HepG2 (cell line): ENCODE data around the gene CHKA. TPM values are rescaled to one million over a fixed set of nuclear protein-coding genes. Genes with fewer than 3 reads are reported as not detected.

Experiments
- HHEX ChIP-seq: IDR thresholded peaks from 2 replicates; pipeline ENCODE4 v1.6.1; 2016; ENCODE audit warnings: control low read depth
- IKZF1 ChIP-seq: fragments of 450-650 bp; IDR thresholded peaks from 2 replicates; pipeline ENCODE4 v1.7.1; 2016
- MAFK ChIP-seq, 2 experiments: IDR thresholded peaks in 1 of 2; conservative IDR thresholded peaks in 1 of 2; 2 replicates each; pipeline ENCODE4 v1.6.1; 2011; ENCODE audit warnings: improper control_type of control experiment in 2 of 2, low read length in 2 of 2
- MTA3 ChIP-seq: sonication (generic); formaldehyde crosslinking; IDR thresholded peaks from 2 replicates; pipeline ENCODE4 v1.4.0; 2020; ENCODE audit warnings: missing genetic modification reagents
- NPAS2 ChIP-seq: sonication (generic); formaldehyde crosslinking; IDR thresholded peaks from 2 replicates; pipeline ENCODE4 v1.8.0; 2022; ENCODE audit warnings: mild to moderate bottlenecking, missing genetic modification reagents, borderline replicate concordance
- PAWR ChIP-seq: sonication (generic); formaldehyde crosslinking; IDR thresholded peaks from 2 replicates; pipeline ENCODE4 v1.4.0; 2020; ENCODE audit warnings: missing genetic modification reagents, mild to moderate bottlenecking, borderline replicate concordance
- PPARG ChIP-seq: conservative IDR thresholded peaks from 2 replicates; pipeline ENCODE4 v1.6.1; 2016; ENCODE audit warnings: missing biosample characterization, missing genetic modification reagents
- RBAK ChIP-seq: sonication (generic); formaldehyde crosslinking; IDR thresholded peaks from 2 replicates; pipeline ENCODE4 v1.5.1; 2020; ENCODE audit warnings: mild to moderate bottlenecking, missing genetic modification reagents
- SOX13 ChIP-seq, 3 experiments: fragments of 450-650 bp in 1 of 3; sonication (generic) in 1 of 3; formaldehyde crosslinking in 1 of 3; IDR thresholded peaks in 2 of 3; conservative IDR thresholded peaks in 1 of 3; 2 replicates each; pipeline versions ENCODE4 v1.5.0 to v1.6.1; 2016 to 2020; ENCODE audit warnings: antibody characterized with exemption in 1 of 3, mild to moderate bottlenecking in 1 of 3, missing compliant biosample characterization in 1 of 3, missing genetic modification reagents in 1 of 3, moderate library complexity in 1 of 3
- TCF12 ChIP-seq, 2 experiments: fragments of 450-650 bp in 1 of 2; sonication (generic) in 1 of 2; formaldehyde crosslinking in 1 of 2; IDR thresholded peaks; 2 replicates each; pipeline versions ENCODE4 v1.6.1 to v1.8.0; 2017 to 2022; ENCODE audit warnings: antibody characterized with exemption in 1 of 2, mild to moderate bottlenecking in 1 of 2, missing genetic modification reagents in 1 of 2, moderate library complexity in 1 of 2
- XBP1 ChIP-seq: sonication (generic); formaldehyde crosslinking; IDR thresholded peaks from 2 replicates; pipeline ENCODE4 v1.5.0; 2020; ENCODE audit warnings: missing genetic modification reagents
- YY1 ChIP-seq: IDR thresholded peaks from 2 replicates; pipeline ENCODE4 v1.6.1; 2011; ENCODE audit warnings: low read length, low read depth, moderate library complexity, mild to moderate bottlenecking; ENCODE audit not compliant: insufficient read depth, insufficient replicate concordance
- ZFYVE20 ChIP-seq: sonication (generic); formaldehyde crosslinking; IDR thresholded peaks from 2 replicates; pipeline ENCODE4 v1.8.0; 2023; ENCODE audit warnings: low read depth, mild to moderate bottlenecking, moderate library complexity, missing genetic modification reagents, borderline replicate concordance
- ZNF136 ChIP-seq: sonication (generic); formaldehyde crosslinking; IDR thresholded peaks from 2 replicates; pipeline ENCODE4 v1.8.1; 2022; ENCODE audit warnings: low read depth, mild to moderate bottlenecking, moderate library complexity, missing genetic modification reagents
- ZNF547 ChIP-seq: sonication (generic); formaldehyde crosslinking; IDR thresholded peaks from 2 replicates; pipeline ENCODE4 v1.5.1; 2020; ENCODE audit warnings: mild to moderate bottlenecking, missing genetic modification reagents
- ZNF569 ChIP-seq: sonication (generic); formaldehyde crosslinking; IDR thresholded peaks from 2 replicates; pipeline ENCODE4 v1.5.0; 2020; ENCODE audit warnings: mild to moderate bottlenecking, missing genetic modification reagents, moderate library complexity, borderline replicate concordance
- ZNF652 ChIP-seq: IDR thresholded peaks from 2 replicates; pipeline ENCODE4 v1.6.1; 2016; ENCODE audit warnings: low read depth, borderline replicate concordance
- polyA plus RNA-seq, 8 experiments: library from polyadenylated mRNA; depleted of rRNA in 3 of 8; stranded (reverse) in 7 of 8; unstranded in 1 of 8; fragments of >200 nt; fragmentation: Illumina TruSeq in 4 of 8; extraction: Trizol in 4 of 8; gene quantifications; 2 replicates each; pipeline versions ENCODE4 v1.2.1 to v1.2.3, GENCODE V29; 2011 to 2016; ENCODE audit warnings: low read depth in 4 of 8, missing spikeins in 1 of 8, mixed read lengths in 1 of 8; ENCODE audit not compliant: insufficient read depth in 1 of 8
- total RNA-seq, 5 experiments: library from RNA; depleted of rRNA; stranded (reverse); fragments of >200 nt; fragmentation: Illumina TruSeq; extraction: Trizol; gene quantifications; 2 replicates each; pipeline ENCODE4 v1.2.3, GENCODE V29; 2016; ENCODE audit warnings: low read depth in 1 of 5
- TF ChIP-seq, protein P1 (sequence below): sonication (generic); formaldehyde crosslinking; IDR thresholded peaks from 2 replicates; pipeline ENCODE4 v1.9.0; 2021; ENCODE audit warnings: missing genetic modification reagents, mild to moderate bottlenecking, borderline replicate concordance
- TF ChIP-seq, protein P2 (sequence below): sonication (generic); formaldehyde crosslinking; IDR thresholded peaks from 2 replicates; pipeline ENCODE4 v1.5.0; 2020; ENCODE audit warnings: mild to moderate bottlenecking, missing genetic modification reagents, borderline replicate concordance
- TF ChIP-seq, protein P3 (sequence below), 2 experiments: sonication (generic) in 1 of 2; formaldehyde crosslinking in 1 of 2; IDR thresholded peaks; 2 replicates each; pipeline versions ENCODE4 v1.4.0 to v1.6.1; 2016 to 2020; ENCODE audit warnings: borderline replicate concordance in 1 of 2, low read depth in 1 of 2, mild to moderate bottlenecking in 1 of 2, missing genetic modification reagents in 1 of 2

CHKA gene
- total and polyA plus RNA-seq, 2 of the 13 experiments (the other 11 are each of a cell fraction or from before 2014, with no cell fraction given) = 71.6 to 92.7 TPM

DNA sequence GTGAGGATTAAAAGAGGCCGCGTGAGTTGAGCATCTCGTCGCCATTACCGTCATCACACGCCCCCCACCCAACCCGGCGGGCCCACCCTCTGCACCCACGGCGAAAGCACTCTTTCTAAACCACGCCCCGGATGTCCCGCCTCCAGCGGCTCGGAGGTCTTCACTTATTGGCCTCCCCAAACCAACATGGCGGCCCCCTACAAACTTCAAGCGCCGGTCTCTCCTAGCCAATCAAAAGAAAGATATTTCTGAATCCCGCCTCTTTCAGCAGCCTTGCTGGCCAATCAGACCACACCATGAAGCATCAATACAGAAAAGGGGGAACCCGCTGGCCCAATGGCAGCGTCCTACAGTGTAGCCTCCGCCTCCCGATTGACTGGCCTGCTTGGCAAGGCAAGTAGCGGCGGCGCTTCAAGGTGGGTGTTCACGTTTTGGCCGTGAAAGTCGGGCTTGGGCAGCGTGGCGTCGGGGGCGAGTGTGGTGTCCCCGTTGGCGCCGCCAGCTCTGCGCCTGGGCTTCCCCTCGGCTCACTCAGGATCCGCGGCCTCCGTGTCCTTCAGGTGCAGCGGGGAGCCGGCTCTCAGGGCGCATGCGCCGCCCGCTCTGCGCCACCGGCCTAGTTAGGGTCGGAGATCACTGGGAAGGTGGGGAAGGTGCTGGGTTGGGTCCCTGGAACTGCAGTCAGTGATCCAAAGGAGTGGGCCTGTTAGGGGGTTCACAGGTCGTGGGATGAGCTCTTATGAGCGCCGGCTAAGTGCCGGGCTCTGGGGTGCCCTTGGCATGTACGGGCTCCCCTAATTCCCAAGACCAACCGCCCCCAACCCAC is 90.7 kb downstream of the CHKA start, which contains the start of gene NDUFS8 (continued):
- no peak for TF ChIP-seq ZFYVE20 (CRISPR knock-in tag)
- TF ChIP-seq TCF12 (IDR thresholded peaks at IDR 0.05) = no peak
- TF ChIP-seq TCF12 (CRISPR knock-in tag; IDR thresholded peaks at IDR 0.05) = no peak
- TF ChIP-seq IKZF1 = no peak
- no peak for TF ChIP-seq ZNF652 (CRISPR knock-in tag)
- no peak; the same call in 1 of the 2 replicates for TF ChIP-seq ZNF136 (CRISPR knock-in tag)
- TF ChIP-seq RBAK (CRISPR knock-in tag) = no peak
- TF ChIP-seq MTA3 (CRISPR knock-in tag) = no peak
- TF ChIP-seq SOX13 (IDR thresholded peaks at IDR 0.05) = no peak
- peak in 1 of 2 experiments; percentile 18; a peak in 1 of 4 replicates for TF ChIP-seq SOX13 (CRISPR knock-in tag; conservative IDR thresholded peaks at IDR 0.05 in 1 of 2, IDR thresholded peaks at IDR 0.05 in 1 of 2)
- TF ChIP-seq ZNF569 (CRISPR knock-in tag) = no peak
- TF ChIP-seq, protein P1, sequence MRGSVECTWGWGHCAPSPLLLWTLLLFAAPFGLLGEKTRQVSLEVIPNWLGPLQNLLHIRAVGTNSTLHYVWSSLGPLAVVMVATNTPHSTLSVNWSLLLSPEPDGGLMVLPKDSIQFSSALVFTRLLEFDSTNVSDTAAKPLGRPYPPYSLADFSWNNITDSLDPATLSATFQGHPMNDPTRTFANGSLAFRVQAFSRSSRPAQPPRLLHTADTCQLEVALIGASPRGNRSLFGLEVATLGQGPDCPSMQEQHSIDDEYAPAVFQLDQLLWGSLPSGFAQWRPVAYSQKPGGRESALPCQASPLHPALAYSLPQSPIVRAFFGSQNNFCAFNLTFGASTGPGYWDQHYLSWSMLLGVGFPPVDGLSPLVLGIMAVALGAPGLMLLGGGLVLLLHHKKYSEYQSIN (CRISPR knock-in tag) = no peak
- TF ChIP-seq MAFK (conservative IDR thresholded peaks at IDR 0.05 in 1 of 2, IDR thresholded peaks at IDR 0.05 in 1 of 2; ENCODE audit: low read length in 2 of 2) = no peak
- TF ChIP-seq, protein P2, sequence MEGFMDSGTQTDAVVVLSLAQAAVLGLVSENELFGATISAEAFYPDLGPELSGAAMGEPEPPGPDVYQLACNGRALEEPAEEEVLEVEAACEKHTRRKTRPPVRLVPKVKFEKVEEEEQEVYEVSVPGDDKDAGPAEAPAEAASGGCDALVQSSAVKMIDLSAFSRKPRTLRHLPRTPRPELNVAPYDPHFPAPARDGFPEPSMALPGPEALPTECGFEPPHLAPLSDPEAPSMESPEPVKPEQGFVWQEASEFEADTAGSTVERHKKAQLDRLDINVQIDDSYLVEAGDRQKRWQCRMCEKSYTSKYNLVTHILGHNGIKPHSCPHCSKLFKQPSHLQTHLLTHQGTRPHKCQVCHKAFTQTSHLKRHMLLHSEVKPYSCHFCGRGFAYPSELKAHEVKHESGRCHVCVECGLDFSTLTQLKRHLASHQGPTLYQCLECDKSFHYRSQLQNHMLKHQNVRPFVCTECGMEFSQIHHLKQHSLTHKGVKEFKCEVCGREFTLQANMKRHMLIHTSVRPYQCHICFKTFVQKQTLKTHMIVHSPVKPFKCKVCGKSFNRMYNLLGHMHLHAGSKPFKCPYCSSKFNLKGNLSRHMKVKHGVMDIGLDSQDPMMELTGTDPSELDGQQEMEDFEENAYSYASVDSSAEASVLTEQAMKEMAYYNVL = 0 out of 2 replicates have a peak, but pooled peaks have one; percentile 49
- TF ChIP-seq XBP1 (CRISPR knock-in tag) = no peak
- no peak for TF ChIP-seq NPAS2 (CRISPR knock-in tag)
- peak; percentile 89 for TF ChIP-seq ZNF547
- TF ChIP-seq, protein P3, sequence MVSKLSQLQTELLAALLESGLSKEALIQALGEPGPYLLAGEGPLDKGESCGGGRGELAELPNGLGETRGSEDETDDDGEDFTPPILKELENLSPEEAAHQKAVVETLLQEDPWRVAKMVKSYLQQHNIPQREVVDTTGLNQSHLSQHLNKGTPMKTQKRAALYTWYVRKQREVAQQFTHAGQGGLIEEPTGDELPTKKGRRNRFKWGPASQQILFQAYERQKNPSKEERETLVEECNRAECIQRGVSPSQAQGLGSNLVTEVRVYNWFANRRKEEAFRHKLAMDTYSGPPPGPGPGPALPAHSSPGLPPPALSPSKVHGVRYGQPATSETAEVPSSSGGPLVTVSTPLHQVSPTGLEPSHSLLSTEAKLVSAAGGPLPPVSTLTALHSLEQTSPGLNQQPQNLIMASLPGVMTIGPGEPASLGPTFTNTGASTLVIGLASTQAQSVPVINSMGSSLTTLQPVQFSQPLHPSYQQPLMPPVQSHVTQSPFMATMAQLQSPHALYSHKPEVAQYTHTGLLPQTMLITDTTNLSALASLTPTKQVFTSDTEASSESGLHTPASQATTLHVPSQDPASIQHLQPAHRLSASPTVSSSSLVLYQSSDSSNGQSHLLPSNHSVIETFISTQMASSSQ (IDR thresholded peaks at IDR 0.05; ENCODE audit: low read depth) = no peak
- TF ChIP-seq, protein P3 (CRISPR knock-in tag; IDR thresholded peaks at IDR 0.05; ENCODE audit: borderline replicate concordance) = 0 out of 2 replicates have a peak, but pooled peaks have one; percentile 20
- TF ChIP-seq HHEX (CRISPR knock-in tag) = no peak
- no peak; the same call in 1 of the 2 replicates for TF ChIP-seq PPARG (CRISPR knock-in tag)
- no peak for TF ChIP-seq PAWR (CRISPR knock-in tag)
- TF ChIP-seq YY1 = peak; percentile 95
